Left lung (tissue), 10 donors: ENCODE measurements around the gene MAP2K2. TPM values are rescaled to one million over a fixed set of nuclear protein-coding genes. Genes with fewer than 3 reads are reported as not detected.

Source experiments
- ATAC-seq: fragments of 200-7000 bp; cut with Tn5 transposase; one replicate; pipeline ENCODE4 v1.9.1; 2020; ENCODE audit warnings: moderate library complexity
- DNase-seq, 4 donors: peaks; one replicate each; pipeline ENCODE4 v3.0.0-alpha.2; 2013 to 2020
- H3K27ac ChIP-seq, 2 donors: fragments of 200-600 bp; sonication (generic) in 1 of 2; one replicate each; pipeline versions ENCODE4 v1.5.0 to v1.8.0; 2020 to 2021
- H3K27me3 ChIP-seq, 2 donors: fragments of 200-600 bp; sonication (generic) in 1 of 2; one replicate each; pipeline versions ENCODE4 v1.5.0 to v1.8.0; 2020 to 2021
- H3K36me3 ChIP-seq, 2 donors: fragments of 200-600 bp; sonication (generic) in 1 of 2; one replicate each; pipeline versions ENCODE4 v1.5.0 to v1.8.0; 2020 to 2021
- H3K4me1 ChIP-seq, 2 donors: fragments of 200-600 bp; one replicate each; pipeline ENCODE4 v1.8.0; 2021
- H3K4me3 ChIP-seq, 2 donors: fragments of 200-600 bp; sonication (generic) in 1 of 2; one replicate each; pipeline versions ENCODE4 v1.5.0 to v1.8.0; 2020 to 2021; ENCODE audit warnings: mild to moderate bottlenecking in 1 of 2
- H3K9me3 ChIP-seq, 2 donors: fragments of 200-600 bp; sonication (generic) in 1 of 2; one replicate each; pipeline versions ENCODE4 v1.5.0 to v1.8.0; 2020 to 2021
- CTCF ChIP-seq, 2 donors: fragments of 200-600 bp; sonication (generic) in 1 of 2; IDR thresholded peaks; one replicate each; pipeline versions ENCODE4 v1.5.0 to v1.8.0; 2021; ENCODE audit warnings: antibody characterized with exemption in 2 of 2
- intact Hi-C, 2 donors: fragments of 100-400 bp; cut with DNase I; formaldehyde crosslinking; loops; one replicate each; pipeline versions ENCODE4 v1.11.2 to v1.14.2; 2022
- polyA plus RNA-seq, 6 donors: library from polyadenylated mRNA; unstranded; fragments of 120-200 nt; gene quantifications; one replicate each; pipeline ENCODE4 v1.2.1, GENCODE V29; 2013; ENCODE audit not compliant: insufficient read length in 6 of 6
- total RNA-seq, 2 donors: library from RNA; stranded (reverse); fragmentation: NEBNext Ultra II Directional; extraction: Animal tissue kit (Norgen Biotek cat#: 25700); gene quantifications; one replicate each; pipeline ENCODE4 v1.2.1, GENCODE V29; 2021
- donor health status: DM: no; HTN: yes; CAD: no.
- donor health status: DM: no; HTN: no; CAD: no.

MAP2K2 gene
- total and polyA plus RNA-seq, 8 donors, result 97.2 to 143 (median 117) TPM

GRCh38 chr19:4059891-4060620, 63.9 kb downstream of the MAP2K2 start:
- H3K27ac ChIP-seq, result peak overlapping the region; percentile 90 to 94
- no peak for TF ChIP-seq CTCF (IDR thresholded peaks at IDR 0.05)
- H3K4me1 ChIP-seq, result peaks cover 58 to 85% of the 10 kb centered on the region in 2 donors
- ATAC-seq, result no peak
- intact Hi-C loops, result no loop called here
- DNase-seq, result peak in 1 of 4 donors; percentile 89
- H3K9me3 ChIP-seq, result no peaks in the 10 kb centered on the region
- H3K27me3 ChIP-seq, result no peaks in the 10 kb centered on the region
- peak overlapping the region in 1 of 2 donors; percentile 93 for H3K4me3 ChIP-seq
- peaks cover 0 to 18% of the 10 kb centered on the region in 2 donors for H3K36me3 ChIP-seq

GRCh38 chr19:4059453-4059871, 64.5 kb downstream of the MAP2K2 start:
- no peak for TF ChIP-seq CTCF (IDR thresholded peaks at IDR 0.05)
- Histone ChIP-seq H3K4me1 (peaks cover 58 to 85% of the 10 kb centered on the region in 2 donors), H3K27ac (peak overlapping the region; percentile 90 to 94), H3K4me3 (peak overlapping the region in 1 of 2 donors; percentile 93), H3K9me3 (no peaks in the 10 kb centered on the region), H3K36me3 (peaks cover 0 to 24% of the 10 kb centered on the region in 2 donors), H3K27me3 (no peaks in the 10 kb centered on the region)
- peak in 1 of 4 donors; percentile 83 for DNase-seq
- ATAC-seq, result no peak
- intact Hi-C loops, result no loop called here

GRCh38 chr19:4058693-4059452, 65.0 kb downstream of the MAP2K2 start:
- Histone ChIP-seq H3K27ac (peak overlapping the region; percentile 90 to 94), H3K27me3 (no peaks in the 10 kb centered on the region), H3K4me3 (peak overlapping the region in 1 of 2 donors; percentile 93), H3K9me3 (no peaks in the 10 kb centered on the region), H3K36me3 (peaks cover 0 to 30% of the 10 kb centered on the region in 2 donors), H3K4me1 (peaks cover 58 to 86% of the 10 kb centered on the region in 2 donors)
- intact Hi-C loops, result no loop called here
- DNase-seq (peak in 1 of 4 donors; percentile 83), ATAC-seq (peak; percentile 1)
- no peak for TF ChIP-seq CTCF (IDR thresholded peaks at IDR 0.05)

GRCh38 chr19:4057931-4058692, 65.8 kb downstream of the MAP2K2 start:
- Histone ChIP-seq H3K27me3 (no peaks in the 10 kb centered on the region), H3K9me3 (no peaks in the 10 kb centered on the region), H3K27ac (peak overlapping the region; percentile 90 to 94), H3K4me1 (peaks cover 52 to 86% of the 10 kb centered on the region in 2 donors), H3K36me3 (peaks cover 0 to 32% of the 10 kb centered on the region in 2 donors), H3K4me3 (peak overlapping the region in 1 of 2 donors; percentile 93)
- intact Hi-C loops, result no loop called here
- no peak for TF ChIP-seq CTCF (IDR thresholded peaks at IDR 0.05)
- ATAC-seq (peak; percentile 74), DNase-seq (peak in 3 of 4 donors; percentile 39 to 95 (median 90))
